GM10248 (cell line): ENCODE data around the gene RASGRP1.

Experiments used
- CTCF ChIA-PET: fragments of 300-600 bp; sonication (Branson Sonifier 250); formaldehyde crosslinking; extraction: SDS; loops from one replicate; lab custom pipeline; 2021; ENCODE audit warnings: antibody characterized with exemption; lab: Yijun Ruan, JAX
- POLR2A ChIA-PET: fragments of 350-650 bp; sonication (Branson Sonifier 250); formaldehyde crosslinking; extraction: SDS; loops from one replicate; lab custom pipeline; 2020; ENCODE audit warnings: antibody characterized with exemption; lab: Yijun Ruan, JAX
- DNase-seq: peaks from one replicate; pipeline ENCODE4 v3.0.0; 2012; ENCODE audit errors: extremely low spot score
- CTCF ChIP-seq: IDR thresholded peaks from 2 replicates; pipeline ENCODE4 v1.5.1; 2012; ENCODE audit warnings: mild to moderate bottlenecking, low read depth; ENCODE audit errors: extremely low read depth, missing control alignments, control extremely low read depth

The RASGRP1 gene

GRCh38 chr15:38578626-38579025, 14.0 kb upstream of the RASGRP1 start:
- no peak for DNase-seq
- TF ChIP-seq CTCF = no peak
- ChIA-PET CTCF (interaction anchor here (0.9 to 2.3 kb wide), 3 partner anchors 13 to 20 kb away, joined by 3 to 10 read pairs (median 4); partner anchors contain the start of gene RASGRP1), POLR2A (no interaction called here)

DNA sequence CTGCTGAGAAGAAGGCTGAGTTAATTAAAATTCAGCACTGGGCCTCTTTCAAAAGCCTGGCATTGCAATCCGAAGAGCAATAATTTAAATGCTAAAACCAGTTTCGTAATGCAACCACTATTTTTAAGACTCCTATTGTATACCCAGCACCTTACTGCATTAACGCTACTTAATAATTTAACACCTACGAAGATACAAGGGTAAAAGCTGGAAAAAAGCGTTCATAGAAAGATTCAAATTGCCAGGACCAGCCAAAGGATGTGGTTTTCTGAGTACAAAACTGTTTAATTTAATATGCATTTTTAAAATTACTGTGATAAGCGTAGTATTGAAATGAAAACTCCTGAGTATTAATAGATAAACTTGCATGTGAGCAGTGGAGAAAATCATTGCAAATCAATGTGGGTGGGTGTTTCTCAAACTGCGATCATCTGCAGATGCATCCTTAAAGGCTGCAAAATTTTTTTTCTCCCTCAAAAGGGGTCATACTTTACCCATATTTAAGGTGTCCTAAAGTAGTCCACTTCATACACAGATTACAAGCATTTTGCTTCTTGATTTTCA, 12.9 kb upstream of the RASGRP1 start:
- POLR2A ChIA-PET = no interaction called here
- CTCF ChIA-PET = interaction anchor here (0.6 to 2.3 kb wide), 5 partner anchors 11 to 130 kb away, joined by 3 to 10 read pairs (median 3); partner anchors contain the start of gene RASGRP1
- TF ChIP-seq CTCF = no peak
- no peak for DNase-seq

GRCh38 chr15:38576837-38577236, 12.2 kb upstream of the RASGRP1 start:
- ChIA-PET CTCF (interaction anchor here (0.6 to 2.3 kb wide), 4 partner anchors 11 to 131 kb away, joined by 3 to 10 read pairs (median 4); partner anchors contain the start of gene RASGRP1), POLR2A (no interaction called here)

GRCh38 chr15:38576261-38576660, 11.6 kb upstream of the RASGRP1 start:
- CTCF ChIA-PET = interaction anchor here (1.3 kb wide), 1 partner anchor 123 kb away, joined by 6 read pairs; no protein-coding TSS in a partner anchor
- no peak for TF ChIP-seq CTCF
- POLR2A ChIA-PET = no interaction called here
- DNase-seq = no peak

More at GRCh38 chr15:38576837-38577236, 12.2 kb upstream of the RASGRP1 start:
- no peak for TF ChIP-seq CTCF
- DNase-seq = no peak

GRCh38 chr15:38565287-38565670, 665 bp upstream of the RASGRP1 start:
- DNase-seq = no peak
- ChIA-PET CTCF (interaction anchor here (0.6 to 8.5 kb wide), 10 partner anchors 14 to 134 kb away, joined by 3 to 107 read pairs (median 4); no protein-coding TSS in a partner anchor), POLR2A (no interaction called here)
- no peak for TF ChIP-seq CTCF

- peak; percentile 83 for DNase-seq
- peak; percentile 97 for TF ChIP-seq CTCF
- ChIA-PET POLR2A (interaction anchor here (0.5 to 1.8 kb wide), 9 partner anchors 17 to 126 kb away, joined by 3 to 6 read pairs (median 4); no protein-coding TSS in a partner anchor), CTCF (interaction anchor here (0.8 to 8.5 kb wide), 65 partner anchors 10 to 478 kb away, joined by 3 to 179 read pairs (median 8); partner anchors contain the start of gene FAM98B)
Measured at GRCh38 chr15:38563723-38564519, 693 bp downstream of the RASGRP1 start.
